Stimulated activated CD4-positive, alpha-beta T cell treated with anti-CD3 and anti-CD28 coated beads, Interleukin-1b, Interleukin-23, amount 100 ng/mL, for 1 hour (primary cell): Measurements from ENCODE around the gene C6.

Source experiments
- DNase-seq, 2 donors: peaks; one replicate each; pipeline ENCODE4 v3.0.0-alpha.2; 2020; ENCODE audit warnings: low read depth in 2 of 2

C6 gene

GRCh38 chr5:41122459-41122858 lies 90.9 kb downstream of the C6 start:
- DNase-seq: no peak

GRCh38 chr5:41120600-41120999 lies 92.7 kb downstream of the C6 start:
- DNase-seq: no peak

DNA sequence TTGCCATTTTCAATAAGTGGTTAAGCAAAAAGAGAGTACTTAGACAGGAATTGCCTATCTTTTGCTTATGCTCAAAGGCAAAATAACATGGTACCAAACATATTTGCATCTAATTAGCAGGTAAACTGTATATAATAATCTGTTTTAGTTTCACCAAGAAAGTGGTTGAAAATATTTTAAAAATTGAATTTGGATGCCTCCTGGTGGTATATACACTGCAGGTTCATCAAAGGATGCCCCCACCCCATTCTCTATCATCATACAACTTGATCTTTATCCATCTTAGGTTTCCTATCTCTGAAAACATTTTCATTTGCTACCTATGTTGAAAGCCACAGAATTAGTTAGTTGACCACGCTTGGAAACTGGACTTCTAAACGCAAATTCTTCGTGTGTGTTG lies 95.2 kb downstream of the C6 start:
- no peak for DNase-seq

DNA sequence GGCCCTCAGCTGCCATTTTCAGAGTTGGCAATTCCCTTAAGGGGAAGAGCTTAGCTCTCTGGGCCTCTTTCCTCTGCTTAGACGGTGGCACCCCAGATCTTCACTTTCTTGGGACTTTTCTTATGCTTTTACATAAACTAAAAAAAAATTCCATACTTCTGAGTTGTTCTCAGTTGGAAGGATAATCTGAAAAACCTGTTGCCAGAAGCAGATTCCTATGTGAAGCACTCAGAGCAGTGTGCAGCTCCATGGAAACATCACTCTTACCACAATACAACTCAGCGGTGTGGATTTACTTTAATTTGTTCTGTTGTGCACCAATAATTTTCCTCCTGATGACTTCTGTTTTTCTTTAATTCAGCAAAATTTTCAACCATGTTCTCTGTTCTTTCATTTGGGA lies 98.1 kb downstream of the C6 start:
- DNase-seq: no peak

DNA sequence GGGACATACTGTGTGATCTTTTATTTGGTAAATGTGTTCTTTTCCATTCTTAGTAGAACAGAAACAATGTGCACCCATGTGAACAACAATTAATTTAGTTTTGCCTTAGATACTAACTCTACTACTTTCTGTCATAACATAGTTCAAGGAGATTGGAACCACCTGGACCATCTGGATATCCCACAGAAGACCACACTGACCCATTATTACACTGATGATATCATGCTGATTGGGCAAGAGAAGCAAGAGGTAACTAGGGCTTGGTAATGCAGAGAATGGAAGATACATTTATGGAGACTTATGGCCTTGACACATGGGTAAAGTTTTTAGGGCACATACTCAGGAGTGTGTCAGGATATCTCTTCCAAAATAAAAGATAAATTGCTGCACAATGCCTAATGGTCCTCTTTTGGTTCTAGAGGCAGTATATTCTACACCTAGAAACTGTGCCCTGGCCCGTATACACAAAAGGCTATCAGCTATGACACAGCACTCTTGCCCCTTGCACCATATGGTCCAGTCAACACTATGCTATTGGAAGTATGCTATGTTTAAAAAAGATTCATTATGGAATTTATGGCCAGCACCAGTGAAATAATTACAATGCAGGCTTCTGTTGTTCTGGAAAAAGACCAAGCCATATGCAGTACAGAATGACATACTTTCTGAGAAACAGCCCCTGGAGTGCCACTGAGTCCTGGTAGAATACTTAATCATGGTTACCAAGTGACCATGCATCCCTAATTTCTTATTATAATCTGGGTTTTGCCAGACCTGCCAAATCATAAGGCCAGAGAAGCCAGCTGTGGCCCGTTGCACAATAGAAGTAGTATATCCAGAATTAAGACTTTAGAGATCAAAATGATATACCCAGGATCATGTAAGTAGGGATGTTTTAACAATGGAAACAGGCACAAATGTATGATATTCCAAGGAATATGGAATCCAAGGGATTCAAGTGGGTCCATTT lies 100.6 kb downstream of the C6 start:
- DNase-seq: no peak

DNA sequence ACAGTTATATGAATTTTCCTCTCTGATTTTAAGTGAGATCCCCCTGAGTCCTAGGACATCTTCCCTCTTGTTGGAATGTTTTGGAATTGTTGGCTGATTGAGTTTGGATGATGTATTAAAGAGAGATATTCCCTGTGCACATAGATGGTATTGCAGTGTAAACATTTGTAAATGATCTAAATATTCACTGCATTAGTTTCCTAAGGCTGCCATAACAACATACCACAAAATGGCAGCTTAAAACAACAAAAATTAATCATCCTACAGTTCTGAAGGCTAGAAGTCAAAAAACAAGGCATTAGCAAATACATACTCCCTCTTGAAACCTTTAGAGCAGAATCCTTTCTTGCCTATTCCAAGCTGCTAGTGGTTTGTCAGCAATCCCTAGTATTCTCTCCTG lies 104.1 kb downstream of the C6 start:
- DNase-seq: no peak

- DNase-seq: no peak
Measured at GRCh38 chr5:41102341-41102740, 111.0 kb downstream of the C6 start.

GRCh38 chr5:41097642-41098041 lies 115.7 kb downstream of the C6 start:
- DNase-seq: no peak

- no peak for DNase-seq
Measured at GRCh38 chr5:41095324-41096101, 117.8 kb downstream of the C6 start.

DNA sequence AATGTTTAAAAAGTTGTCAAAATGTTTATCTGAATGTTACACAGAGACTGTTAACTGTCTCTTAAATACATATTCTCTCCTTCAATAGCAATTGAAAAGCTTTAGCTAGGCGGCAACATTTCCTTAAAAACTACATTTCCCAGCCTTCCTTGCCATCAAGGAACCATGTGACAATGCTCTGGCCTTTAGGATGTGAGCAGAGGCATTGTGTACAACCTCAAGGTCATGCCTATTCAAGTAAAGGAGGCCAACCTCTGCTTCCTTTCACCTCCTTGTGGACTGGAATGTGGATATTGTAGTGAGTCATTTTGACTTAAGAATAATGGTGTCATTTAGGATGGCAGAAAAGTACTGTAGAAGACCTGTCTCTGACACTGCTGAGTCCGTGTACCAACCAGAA lies 118.5 kb downstream of the C6 start:
- DNase-seq: no peak

DNA sequence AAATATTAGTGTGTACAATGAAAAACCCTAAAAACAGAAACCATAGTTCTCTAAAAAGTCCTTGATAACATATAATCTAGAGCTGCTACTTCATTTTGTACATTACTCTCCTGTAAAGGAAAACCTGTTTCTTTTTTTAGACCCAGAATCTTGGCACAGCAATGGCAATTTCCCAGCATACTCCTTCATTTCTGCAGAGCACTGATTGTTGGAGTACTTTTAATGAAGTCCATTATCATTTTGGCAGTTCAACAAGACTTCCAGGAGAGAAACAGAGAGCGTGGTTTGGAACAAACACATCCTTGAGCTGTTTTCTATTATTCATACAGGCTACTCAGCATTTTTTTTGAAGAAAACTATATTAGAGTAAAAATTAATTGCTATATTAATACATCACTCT lies 119.5 kb downstream of the C6 start:
- DNase-seq: no peak
